ENCODE measurements around the gene PFKP.

PFKP gene

GRCh38 chr10:3116508-3117100, 49.3 kb downstream of the PFKP start:
- no peaks in the 10 kb centered on the region for H3K9me3 ChIP-seq (replicated peaks; ENCODE audit: insufficient read depth, low read length)
- H3K4me2 ChIP-seq (ENCODE audit: low read depth, low read length), result no peak overlapping the region
- TF ChIP-seq EZH2 (optimal IDR thresholded peaks at IDR 0.05; ENCODE audit: low read depth, low read length) (no peak), CTCF (IDR thresholded peaks at IDR 0.05; ENCODE audit: low read length) (no peak), EZH2phosphoT487 (IDR thresholded peaks at IDR 0.05; ENCODE audit: low read length) (no peak)
- DNase-seq, result no peak
- H3K9ac ChIP-seq (ENCODE audit: low read length), result no peak overlapping the region
- no peaks in the 10 kb centered on the region for H3K79me2 ChIP-seq (ENCODE audit: low read length)
- H3K4me1 ChIP-seq (ENCODE audit: low read length), result no peaks in the 10 kb centered on the region
- H3K27me3 ChIP-seq (replicated peaks; ENCODE audit: insufficient read depth, low read length), result no peaks in the 10 kb centered on the region
- no peaks in the 10 kb centered on the region for H3K36me3 ChIP-seq (replicated peaks; ENCODE audit: insufficient read depth, low read length)
- no peaks in the 10 kb centered on the region for H4K20me1 ChIP-seq (ENCODE audit: insufficient read depth, low read length)
- no peak overlapping the region for H3K4me3 ChIP-seq (ENCODE audit: low read length)
- no peak overlapping the region for H3K27ac ChIP-seq (ENCODE audit: low read length)
- H3K9me2 ChIP-seq (replicated peaks; ENCODE audit: insufficient read depth, low read length), result no peaks in the 10 kb centered on the region
- no peak overlapping the region for H2AFZ ChIP-seq (ENCODE audit: low read length)
- no peaks in the 10 kb centered on the region for H3F3A ChIP-seq (ENCODE audit: insufficient read depth, low read length)

- Histone ChIP-seq H2AFZ (ENCODE audit: low read length) (no peak overlapping the region), H3K4me1 (ENCODE audit: low read length) (no peaks in the 10 kb centered on the region), H3K36me3 (replicated peaks; ENCODE audit: insufficient read depth, low read length) (no peaks in the 10 kb centered on the region), H3F3A (ENCODE audit: insufficient read depth, low read length) (no peaks in the 10 kb centered on the region), H3K27ac (ENCODE audit: low read length) (no peak overlapping the region), H3K27me3 (replicated peaks; ENCODE audit: insufficient read depth, low read length) (no peaks in the 10 kb centered on the region), H3K4me3 (ENCODE audit: low read length) (no peak overlapping the region), H3K79me2 (ENCODE audit: low read length) (no peaks in the 10 kb centered on the region), H3K9me2 (replicated peaks; ENCODE audit: insufficient read depth, low read length) (no peaks in the 10 kb centered on the region), H3K9ac (ENCODE audit: low read length) (no peak overlapping the region), H3K4me2 (ENCODE audit: low read depth, low read length) (no peak overlapping the region), H4K20me1 (ENCODE audit: insufficient read depth, low read length) (no peaks in the 10 kb centered on the region), H3K9me3 (replicated peaks; ENCODE audit: insufficient read depth, low read length) (no peaks in the 10 kb centered on the region)
- DNase-seq, result no peak
- TF ChIP-seq EZH2 (optimal IDR thresholded peaks at IDR 0.05; ENCODE audit: low read depth, low read length) (no peak), EZH2phosphoT487 (IDR thresholded peaks at IDR 0.05; ENCODE audit: low read length) (no peak), CTCF (IDR thresholded peaks at IDR 0.05; ENCODE audit: low read length) (no peak)
Observed at GRCh38 chr10:3117486-3117885, 50.1 kb downstream of the PFKP start.

- no peak for DNase-seq
- no peak overlapping the region for H3K4me2 ChIP-seq (ENCODE audit: low read depth, low read length)
- H3K27me3 ChIP-seq (replicated peaks; ENCODE audit: insufficient read depth, low read length), result no peaks in the 10 kb centered on the region
- no peaks in the 10 kb centered on the region for H4K20me1 ChIP-seq (ENCODE audit: insufficient read depth, low read length)
- no peak overlapping the region for H3K4me3 ChIP-seq (ENCODE audit: low read length)
- no peaks in the 10 kb centered on the region for H3K36me3 ChIP-seq (replicated peaks; ENCODE audit: insufficient read depth, low read length)
- no peak overlapping the region for H2AFZ ChIP-seq (ENCODE audit: low read length)
- no peaks in the 10 kb centered on the region for H3K4me1 ChIP-seq (ENCODE audit: low read length)
- TF ChIP-seq EZH2phosphoT487 (IDR thresholded peaks at IDR 0.05; ENCODE audit: low read length) (no peak), EZH2 (optimal IDR thresholded peaks at IDR 0.05; ENCODE audit: low read depth, low read length) (no peak), CTCF (IDR thresholded peaks at IDR 0.05; ENCODE audit: low read length) (no peak)
- H3F3A ChIP-seq (ENCODE audit: insufficient read depth, low read length), result no peaks in the 10 kb centered on the region
- H3K9me3 ChIP-seq (replicated peaks; ENCODE audit: insufficient read depth, low read length), result no peaks in the 10 kb centered on the region
- no peak overlapping the region for H3K27ac ChIP-seq (ENCODE audit: low read length)
- no peaks in the 10 kb centered on the region for H3K9me2 ChIP-seq (replicated peaks; ENCODE audit: insufficient read depth, low read length)
- H3K9ac ChIP-seq (ENCODE audit: low read length), result no peak overlapping the region
- H3K79me2 ChIP-seq (ENCODE audit: low read length), result no peaks in the 10 kb centered on the region
Observed at GRCh38 chr10:3118641-3119091, 51.3 kb downstream of the PFKP start.

Measured in MM.1S (cell line).